Placental pericyte (primary cell): Measurements from ENCODE around the gene COL20A1. TPM values are rescaled to one million over a fixed set of nuclear protein-coding genes. Genes with fewer than 3 reads are reported as not detected.

Experiments used
- small RNA-seq: library from RNA; depleted of rRNA; stranded (forward); fragments of <200 nt; gene quantifications from one replicate; pipeline ENCODE3, GENCODE V24; 2012; ENCODE audit warnings: low replicate concordance
- total RNA-seq: library from RNA; depleted of rRNA; stranded (reverse); fragments of >200 nt; gene quantifications from 2 replicates; pipeline ENCODE4 v1.2.3, GENCODE V29; 2012

Gene COL20A1
- total RNA-seq = not detected in 2 replicates

DNA sequence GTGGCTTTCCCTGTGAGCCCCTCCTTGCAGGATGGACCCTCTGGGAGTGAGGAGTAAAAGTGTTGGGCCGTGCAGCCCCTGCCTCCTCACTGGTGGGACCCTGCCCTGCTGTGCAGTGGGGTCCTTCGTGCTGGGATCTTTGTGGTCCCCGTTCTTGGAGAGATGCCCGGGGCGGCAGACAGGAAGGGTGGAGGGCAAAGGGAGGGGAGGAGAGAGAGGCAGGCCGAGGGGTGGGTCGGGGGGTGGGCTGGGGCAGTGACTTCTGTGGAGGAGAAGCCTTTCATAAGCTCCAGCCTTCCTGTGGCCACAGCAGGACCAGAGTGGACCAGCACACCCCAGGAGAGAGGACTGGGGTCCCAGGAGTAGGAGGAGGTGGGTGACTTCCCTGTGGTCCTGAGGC is at the start of gene COL20A1:
TSS of gene COL20A1 (plus strand) at position 283 of the 400 bp plus-strand sequence. CDS start 1,922 bp downstream, outside the sequence.

DNA sequence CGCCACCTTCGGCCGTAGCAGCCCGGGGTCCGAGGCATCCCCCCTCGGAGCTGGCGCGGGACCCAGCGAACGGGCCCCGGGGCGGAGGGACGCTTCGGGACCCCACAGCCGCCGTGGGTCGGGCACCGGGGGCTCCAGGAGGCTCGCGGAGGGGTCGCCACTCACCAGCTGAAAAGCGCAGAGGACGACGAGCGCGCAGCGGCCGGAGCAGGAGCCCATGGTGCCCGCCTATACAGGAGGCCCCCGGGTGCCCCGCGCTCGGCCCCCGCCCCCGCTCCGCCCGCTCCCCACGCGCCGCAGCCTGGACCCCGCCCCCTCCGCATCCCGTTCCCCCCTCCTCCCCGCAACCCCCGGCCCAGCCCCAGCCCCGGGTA is 38.8 kb upstream of the COL20A1 start, which contains the start of gene NKAIN4:
TSS of gene NKAIN4 (minus strand) at position 232 of the 374 bp plus-strand sequence. CDS start at position 219, 13 bp downstream.

DNA sequence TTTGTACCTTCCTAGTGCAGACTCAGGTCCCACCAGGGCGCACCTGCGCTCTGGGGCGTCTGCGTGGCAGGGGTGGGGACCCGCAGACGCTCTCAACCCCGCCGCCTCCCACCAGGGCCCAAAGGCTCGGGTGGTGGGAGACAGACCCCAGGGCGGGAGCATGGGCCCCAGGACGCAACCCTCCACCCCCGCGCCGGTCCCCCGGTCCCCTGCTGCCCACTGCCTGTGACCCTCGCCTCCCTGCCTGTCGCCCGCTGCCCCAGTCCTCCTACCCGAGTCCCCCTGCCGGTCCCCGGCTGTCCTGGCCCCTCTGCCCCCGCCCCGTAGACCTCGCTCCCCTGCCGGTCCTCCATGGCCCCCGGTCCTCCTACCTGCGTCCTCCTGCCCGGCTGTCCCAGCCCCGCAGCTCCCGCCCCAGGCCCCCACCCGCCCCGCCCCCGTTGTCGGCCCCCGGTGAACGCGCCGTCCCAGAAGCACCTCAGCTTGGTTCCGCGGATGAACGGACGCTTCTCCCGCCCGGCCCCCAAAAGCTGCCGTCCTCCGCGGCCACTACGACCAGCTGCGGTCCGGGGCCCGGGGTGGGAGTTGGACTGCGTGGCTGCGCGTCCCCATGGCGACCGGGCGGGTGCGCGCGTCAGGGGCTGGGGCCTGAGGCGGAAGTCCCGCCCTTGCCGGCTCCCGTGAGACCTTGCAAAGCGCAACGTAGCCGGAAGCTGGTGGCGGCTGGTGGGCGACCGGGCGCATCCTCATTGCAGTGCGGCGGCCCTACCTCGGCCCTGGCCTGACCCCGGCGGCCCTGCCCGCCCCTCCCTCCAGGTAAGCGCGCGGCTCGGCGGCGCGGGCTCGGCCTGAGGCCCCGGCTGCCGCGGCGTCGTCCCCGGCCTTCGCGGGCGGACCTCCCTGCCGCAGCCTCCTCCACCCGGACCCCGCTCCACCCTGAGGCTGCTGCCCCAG is 20.6 kb upstream of the COL20A1 start, which contains the start of gene ARFGAP1:
TSS of gene ARFGAP1 (plus strand) at position 709 of the 954 bp plus-strand sequence. CDS start 2,768 bp downstream, outside the sequence.

DNA sequence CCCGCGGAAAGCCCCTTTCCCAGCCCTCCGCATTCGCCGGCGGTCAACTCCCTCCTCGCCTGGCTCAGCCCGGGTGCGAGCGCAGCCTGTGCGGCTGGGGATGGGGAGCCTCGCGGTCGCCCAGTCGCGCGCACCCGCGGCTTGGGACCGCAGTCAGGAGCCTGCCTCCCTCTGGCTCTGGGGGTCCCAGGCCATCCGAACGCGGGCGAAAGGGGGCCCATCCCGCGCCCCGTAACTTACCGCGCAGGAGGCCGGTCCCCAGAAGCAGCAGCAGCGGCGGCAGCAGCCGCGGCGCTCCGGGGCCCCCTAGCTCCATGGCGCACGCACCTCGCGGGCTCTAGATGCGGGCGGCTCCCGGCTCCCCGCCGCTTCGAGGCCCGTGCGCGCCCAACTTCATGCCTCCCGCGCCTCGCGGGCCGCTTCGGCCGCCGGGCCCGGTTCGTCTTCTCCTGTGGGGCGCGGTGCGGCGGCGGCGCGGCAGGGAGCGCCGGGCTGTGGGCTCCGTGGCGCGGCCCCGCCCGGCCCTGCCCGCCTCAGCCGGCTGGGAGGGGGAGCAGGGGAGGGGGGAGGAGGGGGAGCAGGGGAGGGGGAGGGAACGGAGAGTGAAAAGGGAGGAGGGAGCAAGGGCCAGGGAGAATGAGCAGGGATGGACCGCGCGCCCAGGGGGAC is 68.0 kb downstream of the COL20A1 start, which contains the start of gene CHRNA4:
TSS of gene CHRNA4 (minus strand) at position 500 of the 669 bp plus-strand sequence. CDS start at position 316, 184 bp downstream.

Small RNA genes lying within 50 kb of the gene (small RNA-seq; reads per million reads assigned to genes)
- gene MIR4326 (0.23 reads per million), gene RNU6-994P (0.29 reads per million)

Other genes with a start within 250 kb of the COL20A1 start
- gene YTHDF1, start 77.1 kb upstream of the COL20A1 start, total RNA-seq = 26.9 and 32.8 TPM in 2 replicates
- 0.29 and 1.3 TPM in 2 replicates for gene BIRC7, start 57.3 kb upstream of the COL20A1 start, total RNA-seq
- 0.57 and 1.1 TPM in 2 replicates for gene NKAIN4, start 38.7 kb upstream of the COL20A1 start, total RNA-seq
- 119 and 130 TPM in 2 replicates for gene ARFGAP1, start 20.4 kb upstream of the COL20A1 start, total RNA-seq
- gene CHRNA4, start 68.2 kb downstream of the COL20A1 start, total RNA-seq = not detected in 2 replicates
- gene KCNQ2, start 179.5 kb downstream of the COL20A1 start, total RNA-seq = not detected in 2 replicates
- gene EEF1A2, start 205.9 kb downstream of the COL20A1 start, total RNA-seq = 1.3 and 4.6 TPM in 2 replicates
- 63.5 and 86.3 TPM in 2 replicates for gene PPDPF, start 227.6 kb downstream of the COL20A1 start, total RNA-seq
- gene PTK6, start 244.2 kb downstream of the COL20A1 start, total RNA-seq = 0.14 and 0.44 TPM in 2 replicates